ENCODE measurements around the gene DTNA.

DTNA gene

DNA sequence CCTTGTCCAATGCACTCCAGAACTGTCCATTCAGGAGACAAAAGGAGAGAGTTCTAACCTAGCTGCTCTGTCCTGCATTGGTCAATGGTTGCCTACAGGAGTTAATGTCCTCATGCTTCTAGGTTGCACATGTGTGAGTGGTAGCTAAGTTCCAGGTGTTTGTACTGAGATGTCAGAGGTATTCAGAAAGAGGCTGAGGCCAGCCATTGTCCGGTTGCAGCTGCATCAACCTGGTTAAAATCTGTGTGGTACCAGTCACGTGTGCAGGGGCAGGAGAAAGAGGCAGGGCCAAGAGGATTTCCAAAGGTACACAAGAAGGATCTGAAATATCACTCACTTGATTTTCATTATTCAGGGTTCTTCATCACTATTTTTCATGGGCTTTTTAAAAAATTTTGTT is 70.8 kb downstream of the DTNA start:
- DNase-seq (ENCODE audit: insufficient read length, low spot score) = no peak
- no peak for FAIRE-seq
- TF ChIP-seq, protein P1, sequence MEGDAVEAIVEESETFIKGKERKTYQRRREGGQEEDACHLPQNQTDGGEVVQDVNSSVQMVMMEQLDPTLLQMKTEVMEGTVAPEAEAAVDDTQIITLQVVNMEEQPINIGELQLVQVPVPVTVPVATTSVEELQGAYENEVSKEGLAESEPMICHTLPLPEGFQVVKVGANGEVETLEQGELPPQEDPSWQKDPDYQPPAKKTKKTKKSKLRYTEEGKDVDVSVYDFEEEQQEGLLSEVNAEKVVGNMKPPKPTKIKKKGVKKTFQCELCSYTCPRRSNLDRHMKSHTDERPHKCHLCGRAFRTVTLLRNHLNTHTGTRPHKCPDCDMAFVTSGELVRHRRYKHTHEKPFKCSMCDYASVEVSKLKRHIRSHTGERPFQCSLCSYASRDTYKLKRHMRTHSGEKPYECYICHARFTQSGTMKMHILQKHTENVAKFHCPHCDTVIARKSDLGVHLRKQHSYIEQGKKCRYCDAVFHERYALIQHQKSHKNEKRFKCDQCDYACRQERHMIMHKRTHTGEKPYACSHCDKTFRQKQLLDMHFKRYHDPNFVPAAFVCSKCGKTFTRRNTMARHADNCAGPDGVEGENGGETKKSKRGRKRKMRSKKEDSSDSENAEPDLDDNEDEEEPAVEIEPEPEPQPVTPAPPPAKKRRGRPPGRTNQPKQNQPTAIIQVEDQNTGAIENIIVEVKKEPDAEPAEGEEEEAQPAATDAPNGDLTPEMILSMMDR (IDR thresholded peaks at IDR 0.05; ENCODE audit: insufficient read depth, missing control alignments) = no peak

DNA sequence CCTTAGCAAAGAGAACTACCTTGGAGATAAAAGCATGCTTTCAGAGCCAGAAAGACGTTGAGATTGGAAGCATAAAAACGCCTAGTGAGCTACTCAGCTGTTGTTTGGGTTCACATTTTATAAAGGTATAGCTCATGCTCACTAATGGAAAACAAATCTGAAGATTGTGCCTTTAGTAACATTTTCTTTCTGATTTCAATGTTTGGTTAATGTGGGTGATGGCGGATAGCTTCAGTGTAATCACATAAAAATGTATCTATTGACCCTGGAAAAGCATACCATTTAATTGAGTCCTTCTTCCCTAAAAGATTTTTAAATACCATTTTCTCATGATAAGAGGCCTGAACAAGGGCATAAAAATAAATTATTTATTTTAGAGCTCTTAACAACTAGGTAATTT is 73.4 kb downstream of the DTNA start:
- FAIRE-seq (no peak), DNase-seq (ENCODE audit: insufficient read length, low spot score) (no peak)
- TF ChIP-seq, protein P1 (IDR thresholded peaks at IDR 0.05; ENCODE audit: insufficient read depth, missing control alignments) = no peak

DNA sequence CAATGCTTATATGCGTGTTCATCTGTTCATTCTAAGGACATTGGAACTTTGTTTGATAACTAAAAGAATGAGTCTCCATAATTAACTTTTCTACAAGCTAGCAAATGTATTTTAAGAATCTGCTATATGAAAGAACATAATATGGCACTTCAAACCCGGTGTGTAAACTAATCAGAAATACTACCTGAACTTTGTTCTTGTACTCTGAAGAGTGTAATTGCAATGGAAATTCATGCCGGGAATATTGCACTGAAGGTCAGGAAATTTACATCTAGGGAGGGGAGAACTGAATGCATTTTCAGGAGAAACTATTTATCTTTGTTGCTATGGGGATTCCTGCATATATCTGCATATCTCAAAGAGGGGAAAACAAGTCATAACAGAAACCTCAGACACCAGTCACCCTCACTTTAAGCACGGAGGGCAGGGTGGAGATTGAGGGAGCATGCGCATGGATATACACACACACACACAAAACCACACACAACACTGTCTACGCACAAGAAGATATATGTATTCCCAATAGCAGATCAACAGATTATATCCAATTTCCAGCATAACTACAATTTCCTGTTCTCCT is 76.2 kb downstream of the DTNA start:
- TF ChIP-seq, protein P1 (IDR thresholded peaks at IDR 0.05; ENCODE audit: insufficient read depth, missing control alignments) = no peak
- DNase-seq (ENCODE audit: insufficient read length, low spot score) = no peak
- no peak for FAIRE-seq

GRCh38 chr18:34787931-34788532 is 77.9 kb downstream of the DTNA start:
- FAIRE-seq = peak; percentile 99
- peak; percentile 43 for DNase-seq (ENCODE audit: insufficient read length, low spot score)
- TF ChIP-seq, protein P1 (IDR thresholded peaks at IDR 0.05; ENCODE audit: insufficient read depth, missing control alignments) = peak; percentile 81

- DNase-seq (ENCODE audit: insufficient read length, low spot score) = no peak
- FAIRE-seq = no peak
- TF ChIP-seq, protein P1 (IDR thresholded peaks at IDR 0.05; ENCODE audit: insufficient read depth, missing control alignments) = no peak
These were observed 79.8 kb downstream of the DTNA start for GRCh38 chr18:34789768-34790344.

GRCh38 chr18:34794348-34794747 is 84.2 kb downstream of the DTNA start:
- TF ChIP-seq, protein P1 (IDR thresholded peaks at IDR 0.05; ENCODE audit: insufficient read depth, missing control alignments) = no peak
- FAIRE-seq (no peak), DNase-seq (ENCODE audit: insufficient read length, low spot score) (no peak)
